AG10803 (cell line): ENCODE measurements around the gene BEND5.

Experiments used
- DNase-seq: peaks from one replicate; pipeline ENCODE4 v3.0.0; 2010; ENCODE audit warnings: low read depth
- H3K4me3 ChIP-seq: 2 replicates; pipeline ENCODE4 v1.5.1; 2011; ENCODE audit warnings: mild to moderate bottlenecking, low read length, control low read depth
- TF ChIP-seq, protein P1 (sequence below): conservative IDR thresholded peaks from 2 replicates; pipeline ENCODE4 v1.5.1; 2011; ENCODE audit warnings: mild to moderate bottlenecking, low read length, control low read depth, inconsistent platforms

BEND5 gene

DNA sequence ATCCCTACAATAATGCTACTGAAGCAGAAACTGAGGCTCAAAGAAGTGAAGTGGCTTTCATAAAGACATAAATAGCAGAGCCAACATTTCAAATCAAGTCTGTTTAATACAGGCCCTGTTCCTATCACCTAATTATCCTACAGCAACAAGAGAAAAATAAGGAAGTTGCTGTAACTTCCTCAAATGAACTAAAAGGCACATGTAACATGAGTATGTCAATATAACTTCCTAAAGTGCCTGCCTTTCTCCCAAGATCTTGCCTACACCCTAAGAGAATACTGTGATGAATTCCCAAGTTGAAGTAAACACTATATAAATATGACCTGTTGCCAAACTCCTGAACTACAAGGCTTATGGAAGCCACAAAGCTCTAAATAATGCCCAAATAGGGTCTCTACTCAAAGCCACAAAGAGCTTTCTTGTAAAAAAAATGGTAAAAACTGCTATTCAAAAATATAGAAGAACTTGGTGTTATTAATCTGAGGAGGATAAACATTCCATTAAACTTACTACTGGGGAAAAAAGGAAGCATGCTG, 8.6 kb downstream of the BEND5 start:
- TF ChIP-seq, protein P1, sequence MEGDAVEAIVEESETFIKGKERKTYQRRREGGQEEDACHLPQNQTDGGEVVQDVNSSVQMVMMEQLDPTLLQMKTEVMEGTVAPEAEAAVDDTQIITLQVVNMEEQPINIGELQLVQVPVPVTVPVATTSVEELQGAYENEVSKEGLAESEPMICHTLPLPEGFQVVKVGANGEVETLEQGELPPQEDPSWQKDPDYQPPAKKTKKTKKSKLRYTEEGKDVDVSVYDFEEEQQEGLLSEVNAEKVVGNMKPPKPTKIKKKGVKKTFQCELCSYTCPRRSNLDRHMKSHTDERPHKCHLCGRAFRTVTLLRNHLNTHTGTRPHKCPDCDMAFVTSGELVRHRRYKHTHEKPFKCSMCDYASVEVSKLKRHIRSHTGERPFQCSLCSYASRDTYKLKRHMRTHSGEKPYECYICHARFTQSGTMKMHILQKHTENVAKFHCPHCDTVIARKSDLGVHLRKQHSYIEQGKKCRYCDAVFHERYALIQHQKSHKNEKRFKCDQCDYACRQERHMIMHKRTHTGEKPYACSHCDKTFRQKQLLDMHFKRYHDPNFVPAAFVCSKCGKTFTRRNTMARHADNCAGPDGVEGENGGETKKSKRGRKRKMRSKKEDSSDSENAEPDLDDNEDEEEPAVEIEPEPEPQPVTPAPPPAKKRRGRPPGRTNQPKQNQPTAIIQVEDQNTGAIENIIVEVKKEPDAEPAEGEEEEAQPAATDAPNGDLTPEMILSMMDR: no peak
- H3K4me3 ChIP-seq: no peak overlapping the region
- DNase-seq: no peak

DNA sequence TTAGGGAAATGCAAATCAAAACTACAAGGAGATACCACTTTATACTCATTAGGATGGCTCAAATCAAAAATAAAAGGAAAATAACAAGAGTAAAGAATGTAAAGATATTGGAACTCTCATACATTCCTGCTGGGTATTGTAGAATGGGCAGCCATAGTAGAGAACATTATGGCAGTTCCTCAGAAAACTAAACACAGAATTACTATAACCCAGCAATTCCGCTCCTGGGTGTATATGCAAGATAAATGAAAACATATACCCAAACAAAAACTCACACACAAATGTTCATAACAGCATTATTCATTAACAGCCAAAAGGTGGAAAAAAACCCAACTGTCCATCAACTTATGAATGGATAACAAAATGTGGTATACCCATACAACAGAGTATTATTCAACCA, 11.4 kb downstream of the BEND5 start:
- TF ChIP-seq, protein P1: no peak
- H3K4me3 ChIP-seq: no peak overlapping the region
- DNase-seq: no peak

DNA sequence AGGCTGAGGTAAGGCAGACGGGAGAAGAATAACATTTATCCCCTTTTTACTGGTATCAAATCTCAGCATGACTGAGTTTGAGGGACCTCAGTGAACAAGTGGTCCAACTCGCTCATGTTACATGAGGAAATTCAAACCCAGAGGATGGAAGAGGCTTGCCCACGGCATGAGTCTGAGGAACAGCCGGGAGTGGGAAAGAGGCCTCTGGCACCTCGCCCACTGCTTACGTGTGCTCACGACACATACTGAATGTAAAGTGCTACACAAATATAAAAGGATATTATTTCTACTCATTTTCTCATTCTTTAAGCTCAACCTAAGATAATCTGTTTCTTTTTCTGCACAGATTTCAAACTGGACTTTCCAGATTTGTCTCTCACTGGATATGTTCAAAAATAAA, 14.7 kb downstream of the BEND5 start:
- TF ChIP-seq, protein P1: no peak

DNA sequence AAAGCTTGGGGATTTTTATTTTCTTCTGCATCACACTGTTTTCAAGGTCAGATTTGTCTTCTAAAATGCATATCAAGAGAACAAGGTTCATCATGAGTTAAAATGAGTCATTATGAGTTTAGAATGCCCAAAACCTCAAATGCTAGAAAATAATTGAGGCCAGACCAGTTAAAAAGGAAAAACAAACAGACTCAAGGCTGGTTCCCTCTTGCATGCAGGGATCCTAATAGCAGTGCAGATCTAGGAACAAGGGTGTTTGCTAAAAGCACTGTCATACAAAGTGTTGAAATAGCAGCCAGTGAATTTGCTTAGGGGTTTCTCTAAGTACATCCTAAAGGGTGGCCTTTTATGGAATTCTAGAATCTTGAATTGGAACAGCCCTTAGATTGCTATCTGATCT, 15.3 kb downstream of the BEND5 start:
- H3K4me3 ChIP-seq: no peak overlapping the region
- DNase-seq: peak; percentile 63
- TF ChIP-seq, protein P1: no peak

More for the DNA sequence above, 14.7 kb downstream of the BEND5 start:
- no peak overlapping the region for H3K4me3 ChIP-seq
- peak; percentile 22 for DNase-seq

DNA sequence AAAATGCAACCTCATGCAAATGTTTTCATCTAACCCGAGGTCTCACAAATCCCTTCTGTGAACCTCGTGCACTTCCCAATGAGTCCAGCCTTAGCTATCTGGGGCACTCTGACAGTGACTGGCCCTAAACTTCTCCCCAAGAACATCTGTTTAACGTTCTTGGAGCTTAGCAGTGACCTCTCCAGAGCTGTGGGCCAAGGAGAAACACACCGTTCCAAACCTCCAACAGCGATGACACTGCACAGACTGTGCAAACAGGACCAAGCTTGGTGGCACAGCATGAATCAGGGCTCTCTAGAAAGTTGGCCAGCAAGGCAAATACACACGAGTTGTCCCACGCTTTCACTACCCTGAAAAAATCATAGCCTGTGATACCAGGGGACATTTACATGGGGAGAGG, 15.8 kb downstream of the BEND5 start:
- peak; percentile 12 for DNase-seq
- no peak overlapping the region for H3K4me3 ChIP-seq
- TF ChIP-seq, protein P1: no peak

DNA sequence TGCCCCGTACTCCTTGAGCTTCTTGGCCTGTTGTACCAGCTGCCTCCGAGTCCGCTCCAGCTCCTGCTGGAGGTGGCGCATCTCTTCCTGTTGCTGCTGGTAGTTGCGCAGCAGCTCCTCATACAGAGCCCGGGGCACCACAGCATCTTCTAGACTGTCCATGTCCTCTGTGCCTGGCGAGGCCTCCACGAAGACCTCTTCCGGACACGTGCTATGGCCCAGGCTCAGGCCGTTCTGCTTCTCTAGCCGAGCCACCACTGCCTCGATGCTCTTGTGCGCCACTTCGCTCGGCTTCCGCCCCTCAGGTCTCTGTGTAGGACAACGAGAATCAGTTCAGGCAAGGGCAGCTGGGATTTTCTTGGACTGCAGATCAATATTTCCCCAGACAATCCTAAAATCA, 17.7 kb downstream of the BEND5 start:
- H3K4me3 ChIP-seq: no peak overlapping the region
- TF ChIP-seq, protein P1: no peak
- DNase-seq: no peak

DNA sequence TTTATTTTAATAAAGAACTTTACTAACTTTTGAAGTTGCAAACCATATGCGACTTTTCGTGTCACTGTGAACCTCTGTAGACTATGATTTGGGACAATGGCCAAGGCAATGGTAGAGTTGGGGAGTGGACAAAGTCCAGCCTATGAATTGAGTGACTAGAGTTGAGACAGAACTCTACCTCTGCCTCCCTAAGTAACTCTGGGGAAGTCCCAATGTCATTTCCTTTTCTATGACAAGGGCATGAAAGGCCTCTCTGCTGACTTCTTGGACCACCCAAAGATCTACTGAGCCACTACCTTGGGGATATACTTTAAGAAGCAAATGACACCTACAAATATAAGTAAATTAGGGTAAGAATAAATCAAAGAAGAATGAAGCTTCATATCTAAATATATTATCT, 19.3 kb downstream of the BEND5 start:
- TF ChIP-seq, protein P1: no peak
- no peak for DNase-seq
- no peak overlapping the region for H3K4me3 ChIP-seq
